Neural progenitor cell (in vitro differentiated cells): ENCODE measurements around the gene CLCN6. TPM values are rescaled to one million over a fixed set of nuclear protein-coding genes. Genes with fewer than 3 reads are reported as not detected.

Experiments used
- DNase-seq: peaks from one replicate; pipeline ENCODE4 v3.0.0-alpha.2; 2016; ENCODE audit warnings: low spot score
- H2AFZ ChIP-seq: fragments of 200-600 bp; sonication (generic); replicated peaks from 2 replicates; pipeline ENCODE4 v1.6.1; 2016; ENCODE audit warnings: antibody characterized with exemption
- H3F3A ChIP-seq: fragments of 200-600 bp; sonication (generic); 2 replicates; pipeline ENCODE4 v1.6.1; 2016; ENCODE audit warnings: antibody characterized with exemption, low read depth
- H3K27ac ChIP-seq: fragments of 200-600 bp; sonication (generic); 2 replicates; pipeline ENCODE4 v1.5.1; 2016; ENCODE audit warnings: mild to moderate bottlenecking
- H3K27me3 ChIP-seq: fragments of 200-600 bp; sonication (generic); 2 replicates; pipeline ENCODE4 v1.6.1; 2016; ENCODE audit warnings: mild to moderate bottlenecking, moderate library complexity
- H3K36me3 ChIP-seq: fragments of 200-600 bp; sonication (generic); 2 replicates; pipeline ENCODE4 v1.5.1; 2016
- H3K4me1 ChIP-seq: fragments of 200-600 bp; sonication (generic); 2 replicates; pipeline ENCODE4 v1.6.1; 2016; ENCODE audit warnings: mixed run types
- H3K4me2 ChIP-seq: fragments of 200-600 bp; sonication (generic); 2 replicates; pipeline ENCODE4 v1.6.1; 2016
- H3K4me3 ChIP-seq: fragments of 200-600 bp; sonication (generic); 2 replicates; pipeline ENCODE4 v1.5.1; 2016
- H3K79me2 ChIP-seq: fragments of 200-600 bp; sonication (generic); 2 replicates; pipeline ENCODE4 v1.6.1; 2016; ENCODE audit warnings: low read depth
- H3K9ac ChIP-seq: fragments of 200-600 bp; sonication (generic); 2 replicates; pipeline ENCODE4 v1.6.1; 2016
- H3K9me3 ChIP-seq: fragments of 200-600 bp; sonication (generic); 2 replicates; pipeline ENCODE4 v1.5.1; 2016; ENCODE audit warnings: low read depth
- H4K20me1 ChIP-seq: fragments of 200-600 bp; sonication (generic); 2 replicates; pipeline ENCODE4 v1.6.1; 2016; ENCODE audit warnings: low read depth
- H3K27ac Mint-ChIP-seq: 3 replicates; pipeline ENCODE4 v1.8.0; 2021; ENCODE audit warnings: mixed read lengths
- H3K27me3 Mint-ChIP-seq: 2 replicates; pipeline ENCODE4 v1.8.0; 2022; ENCODE audit warnings: low read depth, mild to moderate bottlenecking, inconsistent platforms, moderate library complexity, mixed read lengths; ENCODE audit not compliant: insufficient read depth
- H3K36me3 Mint-ChIP-seq: 3 replicates; pipeline ENCODE4 v1.8.0; 2021; ENCODE audit warnings: mixed read lengths
- H3K4me1 Mint-ChIP-seq: 3 replicates; pipeline ENCODE4 v1.8.0; 2021; ENCODE audit warnings: mixed read lengths
- H3K4me3 Mint-ChIP-seq: 3 replicates; pipeline ENCODE4 v1.8.0; 2021; ENCODE audit warnings: mild to moderate bottlenecking, moderate library complexity, mixed read lengths
- H3K9me3 Mint-ChIP-seq: 3 replicates; pipeline ENCODE4 v1.8.0; 2020; ENCODE audit warnings: mixed read lengths
- CTCF ChIP-seq: fragments of 200-600 bp; sonication (generic); IDR thresholded peaks from 2 replicates; pipeline ENCODE4 v1.5.1; 2017; ENCODE audit warnings: antibody characterized with exemption, mild to moderate bottlenecking
- EZH2 ChIP-seq: fragments of 200-600 bp; sonication (generic); IDR thresholded peaks from 2 replicates; pipeline ENCODE4 v1.6.1; 2017; ENCODE audit warnings: antibody characterized with exemption, mild to moderate bottlenecking, moderate library complexity
- EZH2phosphoT487 ChIP-seq: fragments of 200-600 bp; sonication (generic); IDR thresholded peaks from 2 replicates; pipeline ENCODE4 v1.6.1; 2017; ENCODE audit warnings: antibody characterized with exemption
- small RNA-seq: library from RNA; depleted of rRNA; stranded (forward); fragments of <200 nt; gene quantifications from one replicate; pipeline ENCODE3, GENCODE V24; 2015
- total RNA-seq: library from RNA; depleted of rRNA; stranded (reverse); fragments of >200 nt; gene quantifications from 2 replicates; pipeline ENCODE4 v1.2.3, GENCODE V29; 2015; ENCODE audit warnings: low replicate concordance

Gene CLCN6
- total RNA-seq, 1 donor from 2014 or later: 10.3 TPM

GRCh38 chr1:11891433-11892186, 85.6 kb downstream of the CLCN6 start:
- no peaks in the 10 kb centered on the region for H3K9me3 ChIP-seq
- Mint-ChIP-seq H3K27ac (no peak overlapping the region), H3K27me3 (no peaks in the 10 kb centered on the region), H3K4me1 (no peaks in the 10 kb centered on the region), H3K36me3 (no peaks in the 10 kb centered on the region), H3K9me3 (no peaks in the 10 kb centered on the region), H3K4me3 (no peak overlapping the region)
- H3K27me3 ChIP-seq: no peaks in the 10 kb centered on the region
- no peak overlapping the region for H3K9ac ChIP-seq
- H3K4me3 ChIP-seq: no peak overlapping the region
- H3K27ac ChIP-seq: no peak overlapping the region
- H3K4me1 ChIP-seq: no peaks in the 10 kb centered on the region
- H3F3A ChIP-seq: no peaks in the 10 kb centered on the region
- H3K36me3 ChIP-seq: no peaks in the 10 kb centered on the region
- no peak overlapping the region for H3K4me2 ChIP-seq
- H2AFZ ChIP-seq: no peak overlapping the region
- DNase-seq: no peak
- no peaks in the 10 kb centered on the region for H4K20me1 ChIP-seq
- H3K79me2 ChIP-seq: no peaks in the 10 kb centered on the region
- TF ChIP-seq CTCF (no peak), EZH2phosphoT487 (no peak), EZH2 (no peak)

Small RNA genes lying within 50 kb of the gene (small RNA-seq; reads per million reads assigned to genes)
- gene RF02156 (not detected), gene RF02157 (not detected), gene RF02158 (not detected)

Other genes with a start within 250 kb of the CLCN6 start
- gene FBXO2, start 151.8 kb upstream of the CLCN6 start, total RNA-seq: 0.56 and 7.3 TPM in 2 replicates
- gene FBXO44, start 151.3 kb upstream of the CLCN6 start, total RNA-seq: 5.3 and 18.2 TPM in 2 replicates
- gene FBXO6, start 142.0 kb upstream of the CLCN6 start, total RNA-seq: 1.2 and 1.7 TPM in 2 replicates
- 108 and 164 TPM in 2 replicates for gene MAD2L2, start 125.0 kb upstream of the CLCN6 start, total RNA-seq
- 27.1 and 31.3 TPM in 2 replicates for gene DRAXIN, start 114.5 kb upstream of the CLCN6 start, total RNA-seq
- gene AGTRAP, start 70.1 kb upstream of the CLCN6 start, total RNA-seq: 12.4 and 67.7 TPM in 2 replicates
- gene C1orf167, start 44.0 kb upstream of the CLCN6 start, total RNA-seq: 0.22 TPM in 1 of 2 replicates, not detected in the other
- 7.0 and 14.3 TPM in 2 replicates for gene MTHFR, start 227 bp upstream of the CLCN6 start, total RNA-seq
- not detected in 2 replicates for gene NPPA, start 41.6 kb downstream of the CLCN6 start, total RNA-seq
- not detected in 2 replicates for gene NPPB, start 52.8 kb downstream of the CLCN6 start, total RNA-seq
- 17.3 and 51.9 TPM in 2 replicates for gene KIAA2013, start 120.2 kb downstream of the CLCN6 start, total RNA-seq
- 27.2 and 73.5 TPM in 2 replicates for gene PLOD1, start 128.5 kb downstream of the CLCN6 start, total RNA-seq
- 29.6 and 41.9 TPM in 2 replicates for gene MFN2, start 174.3 kb downstream of the CLCN6 start, total RNA-seq
- gene MIIP, start 213.3 kb downstream of the CLCN6 start, total RNA-seq: 26.3 and 83.4 TPM in 2 replicates